Stimulated activated CD4-positive, alpha-beta T cell treated with anti-CD3 and anti-CD28 coated beads, Interleukin-15, amount 100 ng/mL, for 24 hours (primary cell): ENCODE results near the gene CCDC148.
"Not testable (repeated sequence)": the region's sequence is repeated elsewhere in the genome, so short reads cannot be mapped to it uniquely, and the experiment has no call there.

Experiments used
- DNase-seq: peaks from one replicate; pipeline ENCODE4 v3.0.0-alpha.2; 2020

Gene CCDC148

GRCh38 chr2:158481116-158481515 is 24.6 kb upstream of the CCDC148 start:
- no peak for DNase-seq

DNA sequence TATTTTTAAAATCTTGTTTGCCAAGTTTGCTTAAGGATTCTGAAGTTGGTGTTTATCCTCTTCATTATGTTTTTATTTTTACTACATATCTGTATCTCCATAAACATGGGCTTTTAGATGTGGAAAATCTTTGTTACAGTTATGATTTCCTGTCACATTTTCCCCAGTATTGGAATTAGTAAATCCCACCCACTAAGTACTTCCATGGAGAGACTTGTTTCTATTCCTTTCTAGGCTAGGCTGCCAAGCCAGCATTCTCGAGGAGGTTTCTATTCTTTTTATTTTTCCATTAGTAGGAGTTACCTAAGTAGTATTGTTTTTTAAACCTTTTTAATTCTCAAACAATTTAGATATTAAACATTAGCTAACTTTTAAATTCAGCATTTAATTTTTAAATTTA is 22.3 kb upstream of the CCDC148 start:
- DNase-seq = no peak

DNA sequence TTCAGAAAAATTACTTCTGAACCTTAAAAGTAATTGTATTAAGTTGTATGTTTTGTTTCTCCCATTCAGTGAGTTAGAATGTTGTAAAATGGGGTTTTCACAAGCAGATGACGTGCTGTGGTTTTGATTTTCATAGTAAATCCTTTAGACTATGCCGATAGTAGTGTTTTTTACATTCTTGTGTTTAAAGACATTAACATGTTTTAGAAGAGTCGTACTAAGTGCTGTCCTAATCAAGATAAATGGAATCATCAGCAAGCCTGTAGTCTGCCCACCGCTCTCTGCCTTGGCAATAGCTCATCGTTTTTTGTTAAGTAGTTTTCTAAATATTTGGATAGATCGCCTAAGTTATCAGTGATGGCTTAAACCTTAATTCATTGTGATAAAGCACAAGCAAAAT is 21.7 kb upstream of the CCDC148 start:
- no peak for DNase-seq

GRCh38 chr2:158477202-158477601 is 20.6 kb upstream of the CCDC148 start:
- no peak for DNase-seq

DNA sequence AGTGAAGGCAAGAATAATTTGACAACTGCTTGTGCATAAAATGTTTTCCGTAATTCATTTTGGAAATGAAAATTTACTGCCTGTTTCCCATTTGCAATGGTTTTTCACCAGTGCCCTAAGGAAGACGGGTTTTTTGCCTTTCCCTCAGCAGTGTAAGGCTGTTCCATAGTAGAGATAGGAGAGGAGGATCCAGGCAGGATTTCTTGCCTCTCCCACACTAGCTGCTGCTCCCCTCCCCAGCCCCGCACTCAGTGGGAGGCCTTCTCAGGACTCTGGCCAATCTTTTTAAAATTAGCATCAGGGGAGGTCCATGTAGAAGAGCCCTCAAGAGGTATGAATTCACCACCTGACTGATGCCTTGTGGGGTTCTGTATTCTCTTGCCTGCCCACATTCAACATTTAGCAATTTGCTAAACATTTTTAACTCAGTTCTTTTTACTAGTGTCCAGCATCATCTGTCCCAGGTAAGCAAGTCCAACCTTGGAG is 18.0 kb upstream of the CCDC148 start:
- DNase-seq = not testable (repeated sequence)

GRCh38 chr2:158473719-158474392 is 17.3 kb upstream of the CCDC148 start:
- DNase-seq = no peak

DNA sequence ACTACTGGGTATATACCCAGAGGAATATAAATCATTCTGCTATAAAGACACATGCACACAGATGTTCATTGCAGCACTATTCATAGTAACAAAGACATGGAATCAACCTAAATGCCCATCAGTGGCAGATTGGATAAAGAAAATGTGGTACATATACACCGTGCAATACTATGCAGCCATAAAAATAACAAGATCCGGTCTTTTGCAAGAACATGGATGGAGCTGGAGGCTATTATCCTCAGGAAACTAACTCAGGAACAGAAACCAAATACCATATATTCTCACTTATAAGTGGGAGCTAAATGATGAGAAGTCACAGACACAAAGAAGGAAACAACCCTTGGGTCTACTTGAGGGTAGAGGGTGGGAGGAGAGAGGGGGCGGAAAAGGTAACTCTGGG is 16.7 kb upstream of the CCDC148 start:
- not testable (repeated sequence) for DNase-seq

- not testable (repeated sequence) for DNase-seq
These were observed 16.3 kb upstream of the CCDC148 start for GRCh38 chr2:158472829-158473228.

DNA sequence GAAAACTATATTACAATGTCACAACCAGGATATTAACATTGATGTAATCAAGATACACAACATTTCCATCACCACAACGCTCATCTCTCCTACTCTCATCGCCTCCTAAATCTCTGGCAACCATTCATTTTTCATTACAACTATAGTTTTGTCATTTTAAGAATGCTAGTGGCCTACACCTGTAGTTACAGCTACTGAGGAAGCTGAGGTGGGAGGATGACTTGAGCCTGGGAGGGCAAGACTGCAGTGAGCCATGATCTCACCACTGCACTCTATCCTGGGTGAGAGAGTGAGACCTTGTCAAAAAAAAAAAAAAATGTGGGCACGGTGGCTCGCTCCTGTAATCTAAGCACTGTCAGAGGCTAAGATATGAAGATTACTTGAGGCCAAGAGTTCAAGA is 10.7 kb upstream of the CCDC148 start:
- no peak for DNase-seq

GRCh38 chr2:158464426-158465281 is 8.1 kb upstream of the CCDC148 start:
- no peak for DNase-seq

DNA sequence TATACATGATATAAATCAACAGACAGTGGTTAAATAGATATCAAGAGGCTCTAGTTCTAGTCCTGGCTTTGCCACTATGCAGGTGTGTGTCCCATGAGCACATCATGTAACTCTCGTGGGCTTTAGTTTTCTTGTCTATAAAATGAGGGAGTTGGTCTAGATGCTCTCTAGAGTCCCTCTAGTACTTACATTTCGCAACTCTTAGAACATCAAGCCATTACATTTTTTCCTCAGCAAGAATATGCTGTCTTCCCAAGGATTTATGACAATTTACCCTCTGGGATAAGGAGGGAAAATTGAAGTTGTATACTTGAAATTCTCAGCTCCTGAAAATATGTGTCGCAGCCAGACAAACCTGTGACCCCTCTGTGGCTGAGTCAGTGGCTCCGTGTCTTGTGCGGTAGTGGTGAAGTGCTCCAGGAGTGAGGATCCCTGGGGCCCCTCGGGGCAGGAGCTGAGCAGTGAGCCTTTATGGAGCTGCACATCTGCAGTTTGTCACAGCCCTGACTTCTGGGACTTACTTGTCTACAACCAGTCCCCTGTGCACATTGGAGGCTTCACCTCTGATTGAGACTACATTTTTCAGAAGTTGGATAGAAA is 7.0 kb upstream of the CCDC148 start:
- DNase-seq = no peak

DNA sequence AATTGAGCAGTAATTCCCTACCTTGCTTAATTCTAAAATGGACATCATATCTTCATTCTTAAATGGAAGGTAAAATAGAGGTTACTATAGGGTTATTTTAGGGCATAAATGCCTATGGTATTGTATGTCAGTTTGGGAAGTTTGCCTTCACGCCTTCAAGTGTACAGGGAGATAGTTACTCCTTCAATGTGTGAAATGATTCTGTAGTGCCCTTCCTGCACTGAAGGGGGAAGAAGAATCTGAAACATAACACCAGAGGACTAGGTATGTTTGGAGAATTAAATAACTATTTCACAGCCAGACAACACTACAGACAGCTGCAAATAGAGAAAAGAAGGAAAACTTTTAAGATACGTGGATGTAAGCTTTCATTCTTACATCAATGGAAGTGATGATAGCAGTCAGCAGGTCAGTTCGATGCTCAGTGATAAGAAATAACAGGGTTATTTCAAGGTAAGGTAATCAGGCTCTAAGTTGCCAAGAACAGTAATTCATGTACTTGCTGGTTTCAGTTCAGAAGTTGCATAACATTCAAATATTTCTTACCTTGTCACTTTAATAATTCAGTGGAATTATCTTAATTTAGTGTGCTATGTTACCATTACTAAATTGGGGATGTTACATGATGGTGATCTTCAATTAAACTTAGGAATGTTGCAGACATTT is 4.2 kb upstream of the CCDC148 start:
- no peak for DNase-seq

DNA sequence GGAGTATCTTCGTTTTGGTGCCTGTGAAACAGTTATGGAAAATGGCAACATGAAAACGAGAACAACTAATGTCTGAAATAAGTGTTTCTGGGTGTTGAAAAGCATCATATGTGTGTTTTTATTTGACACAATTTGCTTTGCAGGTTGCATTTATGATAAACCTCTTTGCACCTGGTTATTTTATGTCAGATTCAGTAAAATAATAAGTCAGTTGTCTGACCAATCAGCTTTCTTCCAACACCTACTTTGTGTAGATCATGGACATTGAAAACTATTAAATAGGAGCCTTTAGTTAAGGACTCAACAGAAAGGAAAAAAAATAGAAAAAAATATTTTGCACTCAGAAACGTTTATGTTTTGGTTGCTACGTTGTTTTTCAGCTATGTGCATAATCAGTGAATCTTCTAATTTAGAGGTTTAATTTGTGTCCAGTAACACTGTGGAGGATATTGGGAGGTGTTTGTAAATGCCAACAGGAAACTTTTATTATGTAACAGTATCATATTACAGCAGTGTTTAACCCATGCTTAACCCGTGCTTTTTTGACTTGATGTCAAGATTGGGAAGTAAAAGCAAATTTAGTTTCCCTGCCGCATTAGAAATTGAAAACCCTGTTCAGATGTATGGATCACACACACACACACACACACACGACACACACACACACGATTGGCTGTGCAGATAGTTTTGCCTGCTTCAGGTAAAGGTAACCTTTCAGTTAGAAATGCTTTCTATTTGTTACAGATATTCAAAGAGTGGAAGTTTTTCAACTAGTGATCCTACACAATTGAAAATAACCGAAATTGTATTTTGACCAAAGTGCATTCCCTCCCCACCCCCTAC is 2.8 kb upstream of the CCDC148 start:
- DNase-seq = no peak

DNA sequence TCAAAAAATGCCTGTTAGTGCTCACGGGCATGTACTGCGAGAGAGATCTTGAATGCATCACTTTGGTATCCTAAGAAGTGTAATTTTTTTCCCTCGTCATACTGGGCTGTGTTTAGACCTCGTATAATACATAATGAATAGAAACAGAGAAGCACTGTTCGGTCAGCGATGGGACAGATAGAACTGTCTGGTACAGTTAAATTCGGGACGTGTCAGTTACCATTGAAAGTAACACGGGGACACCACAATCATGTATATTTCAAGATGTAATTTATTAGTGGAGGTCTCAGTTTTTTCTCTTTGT is 2.0 kb upstream of the CCDC148 start:
- no peak for DNase-seq

- peak; percentile 72 for DNase-seq
These were observed 1.5 kb upstream of the CCDC148 start for GRCh38 chr2:158457826-158458616.

GRCh38 chr2:158457092-158457825 is 706 bp upstream of the CCDC148 start:
- DNase-seq = peak; percentile 67

DNA sequence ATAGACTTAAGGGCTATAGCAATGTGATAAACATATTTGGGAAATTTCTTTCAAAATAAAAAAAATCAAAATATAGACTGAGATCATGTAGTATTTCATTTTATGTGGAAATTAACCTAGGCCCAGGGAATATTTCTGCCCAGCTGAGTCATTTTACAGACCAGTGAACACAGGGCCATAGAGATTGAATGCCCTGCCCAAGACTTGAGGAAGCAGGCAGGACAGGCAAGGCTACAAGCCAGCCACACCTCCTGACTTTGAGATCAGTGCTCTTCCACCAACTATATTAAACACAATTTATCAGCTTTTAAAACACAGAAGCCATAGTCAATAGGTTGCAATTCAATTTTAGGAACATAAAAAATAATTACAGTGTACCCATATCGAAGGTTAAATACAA is 12.9 kb downstream of the CCDC148 start:
- DNase-seq = no peak

DNA sequence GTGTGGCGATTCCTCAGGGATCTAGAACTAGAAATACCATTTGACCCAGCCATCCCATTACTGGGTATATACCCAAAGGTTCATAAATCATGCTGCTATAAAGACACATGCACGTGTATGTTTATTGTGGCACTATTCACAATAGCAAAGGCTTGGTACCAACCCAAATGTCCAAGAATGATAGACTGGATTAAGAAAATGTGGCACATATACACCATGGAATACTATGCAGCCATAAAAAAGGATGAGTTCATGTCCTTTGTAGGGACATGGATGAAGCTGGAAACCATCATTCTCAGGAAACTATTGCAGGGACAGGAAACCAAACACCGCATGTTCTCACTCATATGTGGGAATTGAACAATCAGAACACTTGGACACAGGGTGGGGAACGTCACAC is 17.5 kb downstream of the CCDC148 start:
- not testable (repeated sequence) for DNase-seq

DNA sequence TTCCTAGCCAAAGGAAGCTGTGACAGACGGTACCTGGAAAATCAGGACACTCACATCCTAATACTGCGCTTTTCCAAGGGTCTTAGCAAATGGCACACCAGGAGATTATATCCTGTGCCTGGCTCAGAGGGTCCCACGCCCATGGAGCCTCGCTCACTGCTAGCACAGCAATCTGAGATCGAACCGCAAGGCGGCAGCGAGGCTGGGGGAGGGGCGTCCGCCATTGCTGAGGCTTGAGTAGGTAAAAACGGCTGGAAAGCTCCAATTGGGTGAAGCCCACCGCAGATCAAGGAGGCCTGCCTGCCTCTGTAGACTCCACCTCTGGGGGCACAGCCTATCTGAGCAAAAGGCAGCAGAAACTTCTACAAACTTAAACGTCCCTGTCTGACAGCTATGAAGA is 22.8 kb downstream of the CCDC148 start:
- DNase-seq = not testable (repeated sequence)

GRCh38 chr2:158432117-158432516 is 24.4 kb downstream of the CCDC148 start:
- DNase-seq = no peak

DNA sequence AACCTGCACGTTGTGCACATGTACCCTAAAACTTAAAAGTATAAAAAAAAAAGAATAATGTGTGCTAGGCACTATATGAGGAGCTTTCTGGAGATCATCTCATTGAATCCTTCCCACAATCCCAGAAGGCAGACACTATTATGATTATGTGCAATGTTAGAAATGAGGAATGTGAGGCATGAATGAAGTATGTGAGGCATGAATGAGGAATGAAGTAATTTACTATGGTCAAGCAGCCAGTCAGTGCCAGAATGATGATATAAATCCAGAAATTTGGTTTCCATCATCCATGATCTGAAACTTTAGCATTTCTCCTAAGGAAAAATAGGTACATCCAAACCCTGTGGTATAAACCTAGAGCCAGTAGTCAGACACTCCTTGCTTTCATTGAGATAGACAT is 42.0 kb downstream of the CCDC148 start:
- no peak for DNase-seq
